ENCODE results near the gene FCN2.

FCN2 gene

DNA sequence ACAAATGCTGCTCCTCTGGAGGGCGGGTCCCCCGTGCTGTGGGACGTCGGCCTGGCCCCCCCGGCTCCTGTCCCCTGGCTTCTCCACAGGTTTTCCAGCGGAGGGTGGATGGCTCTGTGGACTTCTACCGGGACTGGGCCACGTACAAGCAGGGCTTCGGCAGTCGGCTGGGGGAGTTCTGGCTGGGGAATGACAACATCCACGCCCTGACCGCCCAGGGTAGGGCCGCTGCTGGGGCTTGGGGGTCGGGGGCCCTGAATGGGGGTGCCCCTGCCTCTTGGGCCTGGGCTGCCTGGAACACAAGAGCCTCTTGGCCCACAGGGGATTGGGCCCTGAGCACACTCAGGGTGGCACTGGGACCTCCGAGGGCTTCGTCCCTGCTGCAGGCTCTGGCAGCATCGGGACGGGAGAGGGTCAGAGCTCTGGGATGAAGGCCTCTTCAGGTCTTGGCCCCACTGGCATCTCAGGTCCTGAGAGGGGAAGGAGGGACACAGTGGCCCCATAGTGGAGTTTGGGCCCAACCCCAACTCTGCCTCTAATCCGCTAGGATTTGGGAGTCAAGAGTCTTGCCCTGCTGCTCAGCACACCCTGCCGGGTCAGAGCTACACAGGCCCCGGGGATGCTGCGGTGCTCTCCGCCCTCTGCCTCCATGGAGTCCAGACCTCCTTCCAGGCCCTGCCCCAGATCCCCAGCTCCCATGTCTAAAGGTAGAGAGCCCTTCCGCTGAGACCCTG, 5.2 kb downstream of the FCN2 start:
- H3K9ac ChIP-seq (ENCODE audit: low read depth, low read length) = no peak overlapping the region
- no peaks in the 10 kb centered on the region for H3K27me3 ChIP-seq (ENCODE audit: insufficient read depth, low read length)
- H3K4me1 ChIP-seq (ENCODE audit: insufficient read depth, low read length) = no peaks in the 10 kb centered on the region
- no peak overlapping the region for H3K27ac ChIP-seq (ENCODE audit: low read depth, low read length)
- H3K4me3 ChIP-seq (ENCODE audit: low read length) = no peak overlapping the region
- H3K36me3 ChIP-seq (ENCODE audit: insufficient read depth, low read length) = no peaks in the 10 kb centered on the region
- no peaks in the 10 kb centered on the region for H3K9me3 ChIP-seq (ENCODE audit: insufficient read depth, low read depth, low read length)
- WGBS = 93% methylated on average over 24 of the region's 24 CpGs

- 95% methylated on average over 10 of the region's 11 CpGs for WGBS
- Histone ChIP-seq H3K9ac (ENCODE audit: low read depth, low read length) (no peak overlapping the region), H3K9me3 (ENCODE audit: insufficient read depth, low read depth, low read length) (no peaks in the 10 kb centered on the region), H3K27ac (ENCODE audit: low read depth, low read length) (no peak overlapping the region), H3K4me1 (ENCODE audit: insufficient read depth, low read length) (no peaks in the 10 kb centered on the region), H3K27me3 (ENCODE audit: insufficient read depth, low read length) (no peaks in the 10 kb centered on the region), H3K4me3 (ENCODE audit: low read length) (no peak overlapping the region), H3K36me3 (ENCODE audit: insufficient read depth, low read length) (no peaks in the 10 kb centered on the region)
These were observed 5.9 kb downstream of the FCN2 start for GRCh38 chr9:134886413-134886913.

DNA sequence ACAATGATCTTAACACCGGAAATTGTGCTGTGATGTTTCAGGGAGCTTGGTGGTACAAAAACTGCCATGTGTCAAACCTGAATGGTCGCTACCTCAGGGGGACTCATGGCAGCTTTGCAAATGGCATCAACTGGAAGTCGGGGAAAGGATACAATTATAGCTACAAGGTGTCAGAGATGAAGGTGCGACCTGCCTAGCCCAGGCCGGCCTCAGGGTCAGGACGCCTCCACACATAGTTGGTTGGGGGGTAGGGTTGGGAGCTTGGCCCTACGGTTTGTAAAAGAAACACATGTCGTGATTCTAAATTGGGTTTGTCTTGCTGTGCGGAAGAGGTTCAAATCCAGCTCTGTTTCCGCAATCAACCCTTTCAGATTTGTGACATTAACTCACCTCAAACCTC, 6.6 kb downstream of the FCN2 start:
- Histone ChIP-seq H3K36me3 (ENCODE audit: insufficient read depth, low read length) (no peaks in the 10 kb centered on the region), H3K4me3 (ENCODE audit: low read length) (no peak overlapping the region), H3K4me1 (ENCODE audit: insufficient read depth, low read length) (no peaks in the 10 kb centered on the region), H3K9ac (ENCODE audit: low read depth, low read length) (no peak overlapping the region), H3K9me3 (ENCODE audit: insufficient read depth, low read depth, low read length) (no peaks in the 10 kb centered on the region), H3K27ac (ENCODE audit: low read depth, low read length) (no peak overlapping the region), H3K27me3 (ENCODE audit: insufficient read depth, low read length) (no peaks in the 10 kb centered on the region)
- WGBS = 87% methylated on average over 10 of the region's 10 CpGs

DNA sequence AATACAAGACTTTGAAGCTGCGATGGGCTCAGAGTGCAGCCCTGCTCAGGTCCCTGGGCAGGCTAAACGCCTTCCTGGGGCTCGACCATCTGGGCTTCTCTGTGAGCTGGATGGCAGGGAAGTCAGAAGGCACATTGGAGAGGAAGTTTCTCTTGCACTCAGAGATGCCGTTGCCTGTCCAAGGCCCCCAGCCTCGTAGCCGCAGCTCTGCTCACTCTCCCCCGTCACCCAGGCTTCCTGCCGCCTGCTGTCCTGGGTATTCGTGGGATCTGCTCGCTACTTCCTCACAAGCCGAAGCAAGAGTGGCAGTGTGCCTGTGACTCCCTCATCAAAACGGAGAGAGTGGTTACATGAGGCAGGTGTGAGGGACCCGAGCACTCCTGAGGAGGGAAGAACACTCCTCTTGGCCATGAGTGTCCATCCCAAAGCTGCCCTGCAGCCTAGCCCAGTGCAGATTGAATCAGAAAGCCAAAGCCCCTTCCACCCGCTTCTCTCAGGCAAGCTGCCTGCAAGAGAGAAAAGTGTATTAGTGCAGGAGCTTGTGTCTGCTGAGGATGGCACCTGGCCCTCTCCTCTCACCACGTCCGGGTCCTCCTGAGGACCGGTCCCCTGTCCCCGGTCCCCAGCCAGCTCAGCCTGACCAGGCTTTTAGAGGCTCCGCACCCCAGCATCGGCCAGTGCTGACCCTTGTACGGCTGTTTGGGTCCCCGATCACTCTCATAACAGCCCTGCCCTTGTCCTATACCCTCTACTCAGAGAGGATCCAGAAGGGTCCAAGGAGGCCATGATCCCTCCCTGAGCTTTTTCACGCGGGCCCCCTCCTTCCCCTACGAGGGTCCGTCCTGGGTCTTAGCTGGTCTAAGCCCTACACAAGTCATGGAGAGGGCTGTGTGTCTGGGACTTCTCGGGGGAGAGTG, 7.3 kb downstream of the FCN2 start:
- H3K4me1 ChIP-seq (ENCODE audit: insufficient read depth, low read length) = no peaks in the 10 kb centered on the region
- H3K27me3 ChIP-seq (ENCODE audit: insufficient read depth, low read length) = no peaks in the 10 kb centered on the region
- H3K9ac ChIP-seq (ENCODE audit: low read depth, low read length) = no peak overlapping the region
- no peaks in the 10 kb centered on the region for H3K36me3 ChIP-seq (ENCODE audit: insufficient read depth, low read length)
- no peak overlapping the region for H3K27ac ChIP-seq (ENCODE audit: low read depth, low read length)
- H3K9me3 ChIP-seq (ENCODE audit: insufficient read depth, low read depth, low read length) = no peaks in the 10 kb centered on the region
- H3K4me3 ChIP-seq (ENCODE audit: low read length) = no peak overlapping the region
- 89% methylated on average over 27 of the region's 27 CpGs for WGBS

DNA sequence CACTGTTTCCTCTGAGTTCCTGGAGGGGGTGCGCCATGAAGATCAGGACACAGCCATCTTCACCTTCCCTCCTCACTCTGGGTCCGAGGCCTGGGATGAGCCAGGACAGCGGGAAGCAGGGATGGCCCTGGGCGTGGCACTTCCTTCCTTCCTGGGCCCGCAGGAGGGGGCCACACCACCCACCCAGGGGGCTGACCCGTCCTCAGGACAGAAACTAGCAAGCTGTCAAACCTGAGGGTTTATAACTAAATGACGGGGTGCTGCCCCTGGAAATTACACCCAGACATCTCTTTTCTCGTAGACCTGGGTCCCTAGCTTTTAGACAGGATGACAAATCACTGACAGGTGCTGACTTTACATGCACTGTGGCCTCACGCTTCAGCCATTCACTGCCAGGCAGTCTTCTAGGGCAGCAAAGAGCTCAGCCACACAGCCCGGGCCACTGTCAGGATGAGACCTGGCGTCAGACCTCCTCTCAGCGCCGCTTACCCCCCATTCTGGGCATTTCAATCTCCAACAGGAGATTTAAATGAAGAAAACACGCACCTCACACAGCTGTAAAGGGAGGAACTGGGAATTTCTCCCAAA, 8.1 kb downstream of the FCN2 start:
- no peaks in the 10 kb centered on the region for H3K9me3 ChIP-seq (ENCODE audit: insufficient read depth, low read depth, low read length)
- H3K9ac ChIP-seq (ENCODE audit: low read depth, low read length) = no peak overlapping the region
- no peak overlapping the region for H3K4me3 ChIP-seq (ENCODE audit: low read length)
- no peaks in the 10 kb centered on the region for H3K4me1 ChIP-seq (ENCODE audit: insufficient read depth, low read length)
- H3K27ac ChIP-seq (ENCODE audit: low read depth, low read length) = no peak overlapping the region
- no peaks in the 10 kb centered on the region for H3K27me3 ChIP-seq (ENCODE audit: insufficient read depth, low read length)
- no peaks in the 10 kb centered on the region for H3K36me3 ChIP-seq (ENCODE audit: insufficient read depth, low read length)
- 93% methylated on average over 14 of the region's 14 CpGs for WGBS

DNA sequence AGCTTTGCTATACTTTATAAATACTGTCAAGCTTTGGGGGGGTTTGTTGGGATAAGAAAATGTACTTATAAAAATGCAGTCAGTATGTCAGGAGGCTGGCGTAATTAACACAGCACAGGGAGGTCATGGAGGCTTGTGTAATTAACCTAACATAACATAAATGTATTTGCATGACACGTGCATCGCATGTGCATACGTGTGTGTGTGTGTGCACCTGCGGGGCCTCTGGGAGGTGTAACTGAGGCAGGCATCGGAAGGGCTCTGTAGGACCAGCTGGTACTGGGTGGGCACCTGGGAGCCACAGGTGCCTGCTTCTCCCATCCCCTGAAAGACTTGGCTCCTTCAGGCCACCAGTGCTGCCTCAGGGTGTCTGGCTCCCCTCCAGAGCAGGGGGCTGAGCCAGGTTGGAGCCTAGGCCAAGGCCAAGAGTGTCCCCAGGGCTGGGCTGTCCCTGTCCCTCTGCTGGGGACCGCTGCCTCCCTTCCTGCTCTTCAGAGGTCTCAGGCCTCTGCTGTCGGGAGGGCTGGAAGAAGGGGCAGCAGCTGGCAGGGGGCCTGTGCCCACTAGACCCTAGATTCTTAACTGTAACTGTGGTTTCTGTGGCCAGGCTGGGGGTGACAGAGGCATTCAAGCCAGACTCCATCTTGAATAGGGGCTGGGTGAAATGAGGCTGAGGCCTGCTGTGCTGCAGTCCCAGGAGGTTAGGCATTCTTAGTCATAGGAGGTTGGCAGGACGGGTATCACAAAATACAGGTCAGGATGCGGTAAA, 9.0 kb downstream of the FCN2 start:
- peaks cover 4% of the 10 kb centered on the region for H3K9me3 ChIP-seq (ENCODE audit: insufficient read depth, low read depth, low read length)
- H3K27me3 ChIP-seq (ENCODE audit: insufficient read depth, low read length) = no peaks in the 10 kb centered on the region
- H3K36me3 ChIP-seq (ENCODE audit: insufficient read depth, low read length) = no peaks in the 10 kb centered on the region
- H3K9ac ChIP-seq (ENCODE audit: low read depth, low read length) = no peak overlapping the region
- H3K4me1 ChIP-seq (ENCODE audit: insufficient read depth, low read length) = no peaks in the 10 kb centered on the region
- no peak overlapping the region for H3K4me3 ChIP-seq (ENCODE audit: low read length)
- WGBS = 94% methylated on average over 10 of the region's 10 CpGs
- H3K27ac ChIP-seq (ENCODE audit: low read depth, low read length) = no peak overlapping the region

GRCh38 chr9:134890155-134890495, 9.5 kb downstream of the FCN2 start:
- Histone ChIP-seq H3K4me3 (ENCODE audit: low read length) (no peak overlapping the region), H3K27me3 (ENCODE audit: insufficient read depth, low read length) (no peaks in the 10 kb centered on the region), H3K4me1 (ENCODE audit: insufficient read depth, low read length) (no peaks in the 10 kb centered on the region), H3K27ac (ENCODE audit: low read depth, low read length) (no peak overlapping the region), H3K36me3 (ENCODE audit: insufficient read depth, low read length) (no peaks in the 10 kb centered on the region), H3K9me3 (ENCODE audit: insufficient read depth, low read depth, low read length) (peaks cover 10% of the 10 kb centered on the region), H3K9ac (ENCODE audit: low read depth, low read length) (no peak overlapping the region)
- WGBS = 84% methylated on average over 5 of the region's 5 CpGs

GRCh38 chr9:134891053-134891452, 10.4 kb downstream of the FCN2 start:
- H3K36me3 ChIP-seq (ENCODE audit: insufficient read depth, low read length) = no peaks in the 10 kb centered on the region
- H3K27ac ChIP-seq (ENCODE audit: low read depth, low read length) = no peak overlapping the region
- H3K27me3 ChIP-seq (ENCODE audit: insufficient read depth, low read length) = no peaks in the 10 kb centered on the region
- no peak overlapping the region for H3K4me3 ChIP-seq (ENCODE audit: low read length)
- H3K9ac ChIP-seq (ENCODE audit: low read depth, low read length) = no peak overlapping the region
- H3K9me3 ChIP-seq (ENCODE audit: insufficient read depth, low read depth, low read length) = peaks cover 13% of the 10 kb centered on the region
- H3K4me1 ChIP-seq (ENCODE audit: insufficient read depth, low read length) = no peaks in the 10 kb centered on the region
- 95% methylated on average over 8 of the region's 8 CpGs for WGBS

DNA sequence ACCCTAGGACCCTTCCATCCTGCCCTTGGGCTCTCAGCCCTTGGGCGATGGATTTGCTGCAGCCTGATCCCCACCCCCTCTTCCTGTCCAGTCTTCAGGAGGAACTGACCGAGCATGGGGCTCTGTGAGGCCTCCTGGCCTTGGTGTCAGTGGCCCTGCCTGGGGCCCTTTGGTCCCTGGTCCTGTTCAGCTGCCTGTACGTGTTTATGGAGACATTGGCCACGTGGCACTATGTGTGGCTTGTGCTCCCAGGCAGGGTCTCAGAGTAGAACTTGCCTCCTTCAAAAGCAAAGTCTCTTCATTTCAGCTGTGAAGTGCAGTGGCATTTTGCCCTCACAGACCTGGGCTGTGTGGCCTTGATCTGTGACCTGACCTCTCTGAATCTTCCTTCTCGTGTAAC, 11.1 kb downstream of the FCN2 start:
- Histone ChIP-seq H3K4me1 (ENCODE audit: insufficient read depth, low read length) (no peaks in the 10 kb centered on the region), H3K9ac (ENCODE audit: low read depth, low read length) (no peak overlapping the region), H3K4me3 (ENCODE audit: low read length) (no peak overlapping the region), H3K27me3 (ENCODE audit: insufficient read depth, low read length) (no peaks in the 10 kb centered on the region), H3K9me3 (ENCODE audit: insufficient read depth, low read depth, low read length) (peaks cover 13% of the 10 kb centered on the region), H3K36me3 (ENCODE audit: insufficient read depth, low read length) (no peaks in the 10 kb centered on the region), H3K27ac (ENCODE audit: low read depth, low read length) (no peak overlapping the region)
- WGBS = 92% methylated on average over 5 of the region's 5 CpGs

DNA sequence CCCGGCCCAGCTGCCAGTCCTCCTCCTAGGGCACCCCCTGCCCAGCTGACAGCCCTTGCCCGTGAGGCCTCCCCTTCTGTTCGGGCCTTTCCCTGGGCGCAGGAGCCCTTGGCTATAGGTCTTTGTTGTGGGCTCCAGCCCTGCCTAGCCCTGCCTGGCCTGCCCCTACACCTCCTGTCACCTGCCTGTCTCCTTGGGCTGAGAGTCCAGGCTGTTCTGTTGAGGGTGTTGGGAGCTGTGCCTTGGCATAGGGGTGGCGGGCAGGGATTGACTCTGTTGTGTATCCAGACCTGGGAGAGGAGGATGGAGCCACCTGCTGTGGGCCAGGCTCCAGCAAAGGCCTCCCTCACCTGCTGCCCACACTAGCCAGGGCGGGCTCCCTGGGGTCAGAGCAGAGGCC, 11.6 kb downstream of the FCN2 start:
- Histone ChIP-seq H3K4me1 (ENCODE audit: insufficient read depth, low read length) (no peaks in the 10 kb centered on the region), H3K9me3 (ENCODE audit: insufficient read depth, low read depth, low read length) (peaks cover 13% of the 10 kb centered on the region), H3K9ac (ENCODE audit: low read depth, low read length) (no peak overlapping the region), H3K36me3 (ENCODE audit: insufficient read depth, low read length) (no peaks in the 10 kb centered on the region), H3K27me3 (ENCODE audit: insufficient read depth, low read length) (no peaks in the 10 kb centered on the region), H3K27ac (ENCODE audit: low read depth, low read length) (no peak overlapping the region), H3K4me3 (ENCODE audit: low read length) (no peak overlapping the region)
- 94% methylated on average over 6 of the region's 6 CpGs for WGBS

Data from HUES64 (cell line).